ENCODE measurements around the gene OR6V1.

Gene OR6V1, protein sequence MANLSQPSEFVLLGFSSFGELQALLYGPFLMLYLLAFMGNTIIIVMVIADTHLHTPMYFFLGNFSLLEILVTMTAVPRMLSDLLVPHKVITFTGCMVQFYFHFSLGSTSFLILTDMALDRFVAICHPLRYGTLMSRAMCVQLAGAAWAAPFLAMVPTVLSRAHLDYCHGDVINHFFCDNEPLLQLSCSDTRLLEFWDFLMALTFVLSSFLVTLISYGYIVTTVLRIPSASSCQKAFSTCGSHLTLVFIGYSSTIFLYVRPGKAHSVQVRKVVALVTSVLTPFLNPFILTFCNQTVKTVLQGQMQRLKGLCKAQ

DNA sequence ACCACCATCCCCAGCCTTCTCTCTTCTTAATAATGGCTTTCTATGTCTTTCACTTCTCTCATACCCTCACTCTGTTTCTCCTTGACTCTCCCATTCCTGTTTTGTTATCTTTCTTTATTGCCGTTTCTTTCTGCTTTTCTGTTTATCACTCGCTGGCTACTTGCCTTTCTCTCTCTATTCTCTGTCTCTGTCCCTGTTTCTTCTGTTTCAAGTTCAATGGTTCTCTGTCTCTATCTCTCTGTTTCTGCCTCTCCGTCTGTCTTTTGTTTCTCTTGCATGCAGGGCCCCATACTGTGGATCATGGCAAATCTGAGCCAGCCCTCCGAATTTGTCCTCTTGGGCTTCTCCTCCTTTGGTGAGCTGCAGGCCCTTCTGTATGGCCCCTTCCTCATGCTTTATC lies at the start of gene OR6V1:
OR6V1 (plus strand) TSS at position 301 of the 400 bp plus-strand sequence; CDS start at position 301, 0 bp downstream.
- DNase-seq, result no peak

DNA sequence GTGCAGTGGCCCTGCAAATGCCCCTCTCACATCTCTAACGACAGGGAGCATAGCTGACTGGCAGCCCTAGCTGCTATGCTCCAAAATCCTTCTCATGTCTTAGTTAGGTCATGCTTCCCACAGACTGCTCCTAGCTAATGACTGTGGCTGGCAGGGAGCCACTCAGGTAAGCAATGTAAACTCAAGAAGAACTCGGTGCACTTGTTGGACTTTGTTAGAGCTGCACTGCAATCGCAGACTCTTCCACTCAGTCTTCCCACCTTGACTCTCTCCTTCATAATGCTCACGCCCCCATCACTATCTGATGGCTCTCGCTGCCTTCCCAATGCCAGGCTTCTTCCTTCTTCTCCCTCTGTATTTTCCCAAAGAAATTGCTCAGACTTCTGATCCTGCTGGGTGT lies 49.2 kb upstream of the OR6V1 start:
- no peak for DNase-seq

DNA sequence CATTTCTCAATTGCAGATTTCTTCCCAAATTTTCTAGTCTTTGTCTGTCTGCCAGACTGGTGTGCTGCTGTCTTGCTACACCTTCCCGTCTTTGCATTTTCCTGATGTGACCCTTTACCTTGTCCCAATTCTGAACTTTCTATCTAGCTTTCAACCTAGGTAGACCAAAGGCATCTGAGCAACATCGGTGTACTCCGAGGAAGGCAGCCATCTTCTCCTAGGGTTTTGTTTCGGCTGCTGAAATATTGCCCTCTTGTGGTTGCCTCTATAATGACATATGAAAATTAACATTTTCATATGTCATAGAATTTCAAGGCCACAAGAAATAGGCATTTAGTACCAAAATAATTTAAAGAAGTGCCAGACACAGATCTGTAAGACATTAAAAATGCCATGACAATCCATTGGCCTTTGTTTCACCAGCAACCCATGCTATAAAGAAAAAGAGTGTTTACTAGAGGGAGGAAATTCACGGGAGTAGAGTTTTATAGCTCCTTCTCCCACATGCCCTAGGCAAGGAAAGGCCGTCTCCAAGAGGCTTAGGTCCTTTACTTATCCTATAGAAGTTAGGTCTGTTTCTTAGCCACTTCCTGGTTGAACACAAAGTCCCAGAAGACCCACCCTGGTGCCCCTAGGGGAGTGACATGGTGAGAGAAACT lies 48.6 kb upstream of the OR6V1 start:
- DNase-seq, result no peak

DNA sequence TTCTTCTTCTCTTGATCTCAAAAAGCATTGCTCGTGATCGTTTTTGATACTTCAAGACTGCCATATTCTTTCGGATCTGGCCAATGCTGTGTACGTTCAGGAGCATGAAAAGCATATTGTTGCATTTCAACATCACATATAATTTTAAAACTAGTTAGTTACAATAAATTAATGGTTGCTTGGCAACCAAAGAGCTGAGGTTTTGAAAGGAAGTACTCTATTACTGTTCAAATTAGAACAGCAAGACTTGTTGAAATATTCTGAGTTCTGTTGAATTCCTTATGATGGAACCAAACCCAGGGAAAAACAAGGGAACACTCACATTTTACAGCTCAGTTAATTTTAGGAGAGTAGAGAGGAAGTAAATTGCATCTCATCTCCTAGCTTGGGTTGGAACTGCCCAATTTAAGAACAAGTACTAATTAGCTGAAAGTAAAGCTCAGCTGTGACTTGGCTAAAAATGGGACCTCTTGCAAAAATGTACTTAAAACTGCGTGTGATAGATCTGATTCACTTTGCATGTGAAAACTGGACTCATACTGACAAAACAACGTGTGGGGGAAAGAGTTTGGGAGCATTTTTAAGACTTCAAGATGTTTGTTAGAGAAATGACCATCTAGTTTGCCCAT lies 46.4 kb upstream of the OR6V1 start:
- no peak for DNase-seq

DNA sequence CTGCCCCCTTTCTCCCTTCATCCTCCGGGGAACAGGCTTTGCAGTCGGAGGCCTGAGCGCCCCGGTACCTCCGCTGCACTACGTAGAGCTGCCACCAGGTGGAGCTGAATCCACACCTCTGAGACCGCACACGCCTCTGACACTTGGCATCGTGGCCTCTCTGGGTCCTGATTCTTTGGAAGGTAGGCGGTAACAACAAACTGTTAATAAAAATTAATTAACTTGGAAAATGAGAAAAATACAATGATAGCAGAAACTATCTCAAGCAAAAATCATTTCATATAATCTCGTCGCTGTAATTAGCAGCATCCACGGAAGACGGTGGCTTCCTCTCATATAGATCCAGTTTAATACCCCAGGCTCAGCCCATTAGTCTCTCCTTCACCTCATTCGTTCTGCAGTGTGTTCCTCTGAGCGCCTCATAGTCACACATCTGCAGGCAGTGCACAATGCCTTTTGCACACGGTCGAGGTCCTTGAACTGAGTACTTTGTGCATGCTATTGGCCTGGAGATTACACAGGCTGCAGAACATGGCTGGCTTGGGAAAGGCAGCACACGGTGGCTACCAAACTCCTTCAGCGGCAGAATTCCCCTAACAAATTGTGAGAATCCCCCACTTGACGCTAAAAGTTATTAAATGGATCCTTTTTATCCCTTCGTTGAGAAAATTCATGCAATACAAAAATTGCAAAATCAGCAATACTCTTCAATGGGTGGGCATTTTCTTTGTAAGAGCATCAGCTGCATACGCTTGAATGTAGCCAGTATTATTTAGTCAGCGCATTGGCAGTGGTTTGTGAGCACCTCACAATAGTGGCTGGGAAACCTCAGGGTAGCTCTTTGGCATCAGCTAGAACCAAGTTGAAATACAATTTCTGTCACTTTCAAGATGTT lies 43.9 kb upstream of the OR6V1 start:
- no peak for DNase-seq

DNA sequence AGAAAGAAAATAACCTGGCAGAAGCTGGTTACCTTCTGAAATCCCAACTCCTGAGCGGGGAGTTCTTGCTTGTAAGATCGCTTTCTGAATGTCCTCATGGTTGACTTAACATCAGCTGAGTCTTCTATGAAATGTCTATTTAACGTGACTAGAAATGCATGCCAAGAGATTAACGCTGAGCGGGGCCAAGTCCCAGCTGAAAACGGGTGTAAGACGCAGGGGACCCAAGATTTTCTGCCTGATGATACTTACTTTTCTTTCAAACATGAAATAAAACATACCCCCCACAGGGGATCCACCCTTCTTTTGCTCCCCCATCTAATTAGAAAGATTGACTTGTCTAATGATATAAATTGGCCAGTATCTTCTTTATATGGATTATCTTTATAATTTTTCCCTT lies 40.1 kb upstream of the OR6V1 start:
- no peak for DNase-seq

DNA sequence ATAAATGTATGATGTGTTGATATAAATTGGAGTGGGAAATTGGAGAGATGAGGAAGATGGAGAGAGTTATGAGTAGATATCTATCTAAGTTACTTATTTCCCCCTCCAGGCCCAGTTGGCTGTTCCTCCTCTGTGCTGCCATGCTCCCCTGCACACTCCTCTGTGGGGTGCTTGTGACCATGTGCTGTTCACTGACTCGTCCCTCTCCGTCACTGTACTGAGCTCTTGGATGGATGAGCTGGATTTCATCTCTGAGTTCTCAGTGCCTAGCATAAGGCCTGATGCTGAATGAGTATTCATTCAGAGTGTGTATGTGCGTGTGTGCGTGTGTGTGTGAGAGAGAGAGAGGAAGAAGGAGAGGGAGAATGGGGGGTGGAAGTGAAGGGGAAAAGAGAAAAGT lies 39.7 kb upstream of the OR6V1 start:
- DNase-seq, result no peak

DNA sequence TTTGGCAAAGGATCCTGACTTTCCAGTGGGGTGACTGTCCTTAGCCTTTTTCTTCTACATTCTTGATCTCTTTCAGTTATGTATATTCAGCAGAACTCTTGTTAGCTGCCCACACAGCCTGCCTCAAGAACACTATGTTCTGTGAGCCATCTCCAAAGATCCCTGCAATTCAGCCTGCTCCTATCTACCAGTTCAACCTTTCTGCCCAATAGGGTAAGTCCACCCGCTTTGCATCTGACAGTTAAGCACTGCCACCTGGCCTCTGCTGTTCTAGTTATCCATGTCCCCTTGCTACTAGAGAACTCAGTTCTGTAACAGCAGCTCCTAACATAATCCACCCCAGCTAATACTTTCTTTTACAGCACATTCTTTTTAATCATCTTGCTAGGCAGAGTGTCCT lies 38.7 kb upstream of the OR6V1 start:
- DNase-seq, result no peak

DNA sequence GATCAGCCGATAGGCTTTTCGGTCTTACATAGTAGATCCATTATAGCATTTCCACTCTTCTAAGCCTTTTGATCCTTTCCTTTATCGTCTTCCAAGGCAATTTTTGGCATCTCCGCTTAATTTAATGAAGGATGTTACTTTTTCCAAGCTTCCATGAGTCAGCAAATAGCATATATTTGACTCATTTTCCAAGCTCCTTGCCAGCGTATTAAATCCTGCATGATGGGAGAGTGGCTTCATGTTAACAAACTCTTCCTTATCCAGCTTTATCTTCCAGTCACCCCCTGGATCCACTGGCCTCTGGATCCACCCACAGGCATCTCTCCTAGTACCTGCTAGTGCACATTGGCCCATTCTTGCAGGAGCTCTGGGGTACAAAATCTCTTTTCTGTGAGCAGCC lies 38.2 kb upstream of the OR6V1 start:
- no peak for DNase-seq

DNA sequence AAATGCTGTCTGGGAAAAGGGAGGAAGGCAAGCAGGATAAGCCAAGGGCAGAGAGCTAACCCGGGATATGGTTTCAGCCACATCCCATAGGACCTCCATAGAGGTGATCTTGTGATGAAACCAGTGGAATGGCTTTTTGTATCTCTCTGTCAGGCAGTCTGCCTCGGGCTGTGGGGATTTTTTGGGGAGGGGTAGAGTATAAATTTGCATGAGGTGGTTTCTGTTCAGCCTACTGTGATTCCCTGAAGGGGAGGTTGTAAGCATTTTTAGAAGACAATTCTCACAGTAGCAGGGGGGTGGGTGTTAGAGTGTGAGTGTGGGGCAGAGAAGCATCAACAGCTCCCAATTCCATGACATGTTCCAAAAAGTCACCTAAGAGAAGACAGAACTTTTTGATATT lies 37.1 kb upstream of the OR6V1 start:
- DNase-seq, result no peak

DNA sequence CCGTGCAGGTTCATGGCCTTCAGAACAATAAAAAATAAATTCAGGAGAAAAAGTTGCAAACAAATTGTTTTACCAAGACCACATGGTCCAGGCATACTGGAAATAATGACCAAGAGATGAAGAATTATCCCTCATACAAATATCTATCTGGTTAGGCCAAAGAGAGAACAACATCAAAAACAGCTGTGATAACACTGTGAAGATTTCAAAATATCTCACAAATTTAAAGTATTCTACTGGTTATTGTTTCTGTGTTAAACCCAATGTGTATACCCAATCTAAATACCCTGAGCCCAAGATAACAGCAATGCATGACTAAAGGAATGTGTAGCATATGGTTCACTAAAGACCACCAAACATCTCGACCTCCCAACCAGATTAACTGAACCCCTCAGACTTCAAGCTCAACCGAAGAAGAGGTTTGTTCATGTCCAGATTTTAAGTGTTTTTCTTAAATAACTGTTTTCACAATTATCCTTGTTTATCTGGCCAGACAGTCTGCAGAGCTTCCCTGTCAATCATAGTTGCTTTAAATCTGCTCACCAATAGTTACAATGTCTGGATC lies 36.1 kb upstream of the OR6V1 start:
- no peak for DNase-seq

DNA sequence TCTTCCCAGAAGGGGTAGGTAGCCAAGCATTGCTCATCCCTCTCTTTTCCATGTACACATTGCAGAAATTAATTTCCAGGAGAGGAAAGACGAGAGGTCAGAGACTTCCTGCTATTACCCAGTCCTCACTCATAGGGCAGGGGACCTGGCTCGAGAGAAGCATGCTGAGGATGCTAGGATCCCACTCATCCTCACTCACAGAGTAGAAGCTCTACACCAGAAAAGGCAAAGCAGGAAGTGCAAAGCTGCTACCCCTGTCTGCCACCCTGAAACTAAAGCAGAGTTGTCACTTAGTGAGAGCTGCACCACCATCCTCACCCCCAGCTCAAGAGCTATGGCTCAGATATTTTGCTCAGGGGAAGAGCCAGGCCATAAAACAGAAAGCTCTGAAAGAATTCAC lies 35.1 kb upstream of the OR6V1 start:
- DNase-seq, result no peak

DNA sequence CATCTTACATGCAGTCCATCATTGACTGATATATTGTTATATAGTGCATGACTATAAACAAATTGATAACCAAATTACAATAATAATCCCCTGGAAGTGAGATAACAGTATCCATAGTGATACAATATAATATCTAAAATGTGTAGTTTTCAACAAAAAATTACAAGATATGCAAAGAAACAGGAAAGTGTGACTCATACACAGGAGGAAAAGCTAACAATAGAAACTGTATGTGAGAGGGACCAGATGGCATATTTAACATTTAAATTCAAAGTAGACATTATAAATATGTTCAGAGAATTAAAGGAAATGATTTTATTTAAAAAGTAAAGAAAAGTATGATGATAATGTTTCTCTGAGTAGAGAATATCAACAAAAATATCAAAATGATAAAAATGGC lies 33.2 kb upstream of the OR6V1 start:
- DNase-seq, result no peak

DNA sequence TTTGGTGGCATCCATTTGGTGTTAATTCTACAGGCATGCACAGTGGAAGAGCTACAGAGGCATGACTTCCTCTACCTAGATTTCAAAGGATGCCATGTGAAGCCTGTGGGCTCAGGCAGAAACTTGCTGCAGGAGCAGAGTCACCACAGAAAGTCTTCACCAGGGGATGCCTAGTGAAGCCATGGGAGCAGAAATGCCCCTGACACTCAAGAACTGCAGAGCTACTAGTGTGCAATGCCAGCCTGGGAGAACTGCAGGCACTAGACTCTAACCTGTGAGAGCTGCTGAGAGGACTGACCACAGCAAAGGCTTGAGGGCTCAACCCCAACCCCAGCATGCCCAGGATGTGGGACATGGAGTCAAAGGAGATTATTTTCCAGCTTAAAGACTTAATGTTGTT lies 29.1 kb upstream of the OR6V1 start:
- no peak for DNase-seq

DNA sequence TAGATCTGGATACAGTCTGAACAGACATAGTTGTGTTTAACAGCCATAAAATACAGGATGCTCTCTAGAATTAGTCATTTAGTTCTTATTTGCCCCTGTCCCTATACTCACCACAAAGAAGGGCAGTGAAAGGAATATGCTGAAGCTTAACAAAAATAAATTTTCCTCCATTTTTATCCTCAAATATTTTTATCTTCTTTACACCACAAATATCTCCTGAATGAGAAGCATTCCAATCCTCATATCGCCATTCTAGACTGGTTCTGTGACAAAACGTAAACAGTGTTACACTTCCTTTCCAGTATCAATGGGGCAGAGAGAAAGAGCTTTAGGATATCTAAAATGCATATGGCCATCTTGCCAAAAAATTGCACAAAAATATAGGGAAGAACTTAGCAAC lies 26.8 kb upstream of the OR6V1 start:
- DNase-seq, result no peak

DNA sequence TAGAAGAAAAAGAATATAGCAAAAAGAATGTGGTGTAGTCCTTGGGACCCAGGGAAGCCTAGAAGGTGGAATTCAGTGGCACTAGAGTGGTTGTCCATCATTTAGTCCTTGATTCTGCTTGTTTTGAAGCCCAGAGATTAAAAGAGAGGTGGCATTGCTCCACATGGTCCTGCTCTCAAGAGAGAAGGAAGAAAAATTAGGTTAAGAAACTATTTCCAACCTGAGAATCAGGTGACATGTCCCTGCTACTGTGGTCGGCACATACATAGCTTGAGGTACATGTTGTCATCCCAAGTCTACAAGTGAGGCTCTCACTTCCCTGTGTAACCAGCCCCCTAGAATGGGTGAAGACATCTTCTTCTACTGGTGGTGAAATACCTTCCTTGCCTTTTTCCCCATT lies 25.1 kb upstream of the OR6V1 start, which contains the start of gene OR9A2:
OR9A2 (minus strand) TSS at position 101 of the 400 bp plus-strand sequence; CDS start at position 101, 0 bp downstream.
- DNase-seq, result no peak

DNA sequence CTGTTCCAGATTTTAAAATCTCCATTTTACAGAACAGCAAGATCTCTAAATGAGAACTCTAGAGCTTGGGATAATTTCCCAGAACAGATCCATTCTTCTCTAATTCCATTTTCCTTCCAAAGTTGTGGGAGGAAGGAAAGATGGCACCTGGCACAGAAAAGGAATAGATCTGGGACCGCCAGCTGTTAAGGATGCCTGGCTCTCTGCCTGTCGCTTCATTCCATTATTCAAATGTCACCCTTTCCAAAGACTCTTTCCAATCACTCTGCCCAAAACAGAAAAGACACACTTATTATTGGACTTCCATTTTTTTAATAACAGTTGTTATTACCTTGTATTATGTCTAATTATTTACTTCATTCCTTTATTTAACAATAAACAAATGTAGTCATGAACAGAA lies 24.5 kb upstream of the OR6V1 start:
- no peak for DNase-seq

DNA sequence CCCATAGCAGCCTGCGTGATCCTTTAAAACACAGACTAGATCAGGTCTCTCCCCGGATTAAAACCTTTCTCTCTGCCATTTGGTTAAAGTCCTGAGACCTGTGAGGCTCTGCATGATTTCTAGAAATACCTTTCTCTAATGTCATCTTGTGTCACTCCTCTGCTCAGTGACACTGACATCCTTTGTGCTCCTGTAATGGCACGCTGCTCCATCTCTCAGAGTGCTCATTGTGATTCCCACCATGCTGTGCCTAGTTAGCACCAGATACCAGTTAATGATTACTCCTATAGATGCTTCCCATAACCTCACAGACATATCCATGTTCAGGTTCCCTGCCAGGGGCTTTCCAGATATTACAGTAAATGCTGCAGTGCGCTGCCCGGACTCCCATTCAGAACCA lies 13.5 kb upstream of the OR6V1 start:
- DNase-seq, result no peak

DNA sequence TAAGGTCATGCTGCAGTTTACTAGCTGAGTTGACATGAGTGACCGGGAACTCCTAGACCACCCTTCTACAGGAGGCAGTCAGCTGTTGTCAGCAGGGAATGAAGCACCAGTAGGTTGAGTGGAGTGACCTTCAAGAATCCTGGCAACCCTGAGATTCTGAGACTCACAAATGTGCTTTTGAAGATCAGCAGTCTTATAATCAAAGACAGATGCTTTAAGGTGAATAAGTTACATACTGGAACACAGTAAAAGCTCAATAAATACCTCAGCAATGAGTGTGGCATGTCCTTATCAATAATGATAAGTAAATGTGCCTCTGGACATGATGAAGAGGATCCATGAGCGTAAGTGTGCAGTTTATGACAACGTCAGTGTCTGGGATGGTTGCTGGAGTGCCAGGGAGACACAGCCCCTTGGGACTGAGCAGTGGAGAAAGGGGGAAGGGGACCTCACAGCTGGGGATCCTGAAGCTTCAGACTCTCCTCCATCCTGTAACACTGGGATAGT lies 11.9 kb upstream of the OR6V1 start:
- DNase-seq, result no peak

DNA sequence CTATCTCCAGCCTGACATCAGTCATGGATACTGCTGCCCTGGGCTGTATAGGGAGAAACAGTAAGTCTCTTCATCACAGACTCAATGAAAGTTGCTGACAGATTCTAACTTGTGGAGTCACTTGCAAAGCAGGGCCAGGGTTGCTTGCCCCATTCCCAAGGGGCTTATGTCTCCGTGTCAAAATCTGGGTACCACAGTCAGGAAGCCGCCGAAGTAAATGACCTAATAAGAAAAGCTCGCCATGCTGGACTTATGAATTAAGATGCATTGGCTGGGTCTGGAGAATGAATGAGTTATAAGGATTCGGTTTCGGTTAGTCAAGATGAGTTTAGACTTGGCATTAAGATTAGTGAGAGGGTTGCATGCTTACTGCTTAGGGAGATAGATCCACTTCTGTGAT lies 10.8 kb upstream of the OR6V1 start:
- DNase-seq, result no peak

DNA sequence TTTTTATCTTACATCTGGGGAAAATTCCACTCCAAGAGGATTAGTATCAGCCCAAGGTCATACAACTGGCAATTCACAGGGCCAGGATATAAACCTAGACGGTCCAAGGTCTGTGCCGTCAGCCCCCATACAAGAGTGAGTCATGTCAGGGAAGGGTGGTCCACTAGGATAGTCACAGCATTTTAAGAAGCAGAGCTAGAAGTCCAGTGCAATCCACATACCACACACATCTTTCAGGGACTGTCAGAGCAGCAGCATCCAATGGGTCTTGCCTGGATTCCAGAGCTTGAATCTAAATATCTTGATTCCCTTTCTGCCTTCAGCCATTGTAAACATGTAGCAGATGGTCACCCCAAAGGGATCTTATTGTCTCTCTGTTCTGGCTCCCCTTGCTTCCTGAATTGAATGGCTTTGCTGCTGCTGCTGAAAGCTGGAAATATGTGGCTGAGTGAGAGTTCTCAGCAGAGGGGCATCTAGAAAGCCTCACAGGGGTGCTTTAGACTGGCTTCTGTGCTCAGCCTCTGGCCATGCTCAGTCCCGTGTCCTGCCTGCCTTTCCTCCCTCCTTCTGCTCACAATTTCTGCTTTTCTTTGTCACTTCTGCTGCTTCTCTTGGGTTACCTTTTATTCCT lies 9.9 kb upstream of the OR6V1 start:
- no peak for DNase-seq

DNA sequence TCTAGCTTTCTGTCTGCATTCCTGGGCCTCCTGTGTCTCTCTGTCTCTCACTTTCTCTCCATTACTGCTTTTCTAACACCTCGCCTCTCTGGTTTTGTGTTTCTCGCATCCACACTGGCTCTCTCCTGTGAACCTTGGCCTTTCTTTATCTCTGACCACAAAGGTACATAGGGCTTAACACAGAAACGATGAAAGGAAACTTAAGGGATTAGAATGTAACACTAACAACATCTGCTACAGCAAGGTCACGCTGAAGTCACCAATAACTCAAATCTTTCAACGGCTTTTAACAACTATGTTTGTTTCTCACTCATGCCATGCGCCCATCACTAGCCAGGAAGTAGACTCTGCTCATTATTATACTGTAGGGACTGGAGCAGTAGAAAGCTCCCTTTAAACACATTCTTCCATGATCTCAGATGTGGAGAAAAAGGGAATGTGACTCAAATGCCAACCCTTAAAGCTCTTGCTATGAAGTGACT lies 9.3 kb upstream of the OR6V1 start:
- no peak for DNase-seq

All from NCI-H1048 (cell line).